WTC11 (cell line): ENCODE measurements around the gene PRKD1. TPM values are rescaled to one million over a fixed set of nuclear protein-coding genes. Genes with fewer than 3 reads are reported as not detected.

Experiments used
- ATAC-seq: fragments of 200-7000 bp; cut with Tn5 transposase; 2 replicates; pipeline ENCODE4 v1.10.0; 2021; ENCODE audit warnings: mild to moderate bottlenecking, moderate library complexity
- CTCF ChIA-PET: fragments of 300-600 bp; sonication (Branson Sonifier 250); formaldehyde crosslinking; loops from one replicate; lab custom pipeline; 2021; ENCODE audit warnings: antibody characterized with exemption; lab: Charles Lee
- POLR2A ChIA-PET: fragments of 350-600 bp; sonication (Branson Sonifier 250); formaldehyde crosslinking; loops from one replicate; lab custom pipeline; 2021; ENCODE audit warnings: antibody characterized with exemption; lab: Charles Lee
- DNase-seq: peaks from one replicate; pipeline ENCODE4 v3.0.0; 2021; ENCODE audit warnings: low spot score
- H3K27ac Mint-ChIP-seq: 2 replicates; pipeline ENCODE4 v1.8.0; 2021; ENCODE audit warnings: mixed read lengths
- H3K27me3 Mint-ChIP-seq: 2 replicates; pipeline ENCODE4 v1.8.0; 2021; ENCODE audit warnings: low read depth, mild to moderate bottlenecking, moderate library complexity, mixed read lengths
- H3K36me3 Mint-ChIP-seq: 2 replicates; pipeline ENCODE4 v1.8.0; 2021; ENCODE audit warnings: mixed read lengths
- H3K4me1 Mint-ChIP-seq: 2 replicates; pipeline ENCODE4 v1.8.0; 2022; ENCODE audit warnings: mixed read lengths
- H3K4me3 Mint-ChIP-seq: 2 replicates; pipeline ENCODE4 v1.8.0; 2021; ENCODE audit warnings: mild to moderate bottlenecking, moderate library complexity, mixed read lengths
- H3K9me3 Mint-ChIP-seq: 2 replicates; pipeline ENCODE4 v1.8.0; 2021; ENCODE audit warnings: mixed read lengths
- ARID4B ChIP-seq: sonication (generic); formaldehyde crosslinking; IDR thresholded peaks from 2 replicates; pipeline ENCODE4 v1.8.0; 2023; ENCODE audit warnings: missing genetic modification reagents, mild to moderate bottlenecking, borderline replicate concordance
- ATF6 ChIP-seq: sonication (generic); formaldehyde crosslinking; IDR thresholded peaks from 2 replicates; pipeline ENCODE4 v1.8.1; 2023; ENCODE audit warnings: mild to moderate bottlenecking, missing genetic modification reagents
- CREM ChIP-seq: sonication (generic); formaldehyde crosslinking; IDR thresholded peaks from 2 replicates; pipeline ENCODE4 v1.8.1; 2022; ENCODE audit warnings: mild to moderate bottlenecking, missing genetic modification reagents, moderate library complexity
- ETV6 ChIP-seq: sonication (generic); formaldehyde crosslinking; IDR thresholded peaks from 2 replicates; pipeline ENCODE4 v1.8.1; 2022; ENCODE audit warnings: mild to moderate bottlenecking, missing genetic modification reagents
- GRHL2 ChIP-seq: fragments of 250-450 bp; sonication (Bioruptor Pico); IDR thresholded peaks from 2 replicates; pipeline ENCODE4 v1.8.0; 2022; ENCODE audit warnings: mild to moderate bottlenecking, moderate library complexity; ENCODE audit not compliant: insufficient replicate concordance, severe bottlenecking
- HMGXB4 ChIP-seq: sonication (generic); formaldehyde crosslinking; IDR thresholded peaks from 2 replicates; pipeline ENCODE4 v1.8.1; 2023; ENCODE audit warnings: mild to moderate bottlenecking, moderate library complexity, missing genetic modification reagents
- KAT7 ChIP-seq: sonication (generic); formaldehyde crosslinking; IDR thresholded peaks from 2 replicates; pipeline ENCODE4 v1.8.1; 2023; ENCODE audit warnings: missing genetic modification reagents, mild to moderate bottlenecking, borderline replicate concordance
- MYBL2 ChIP-seq: sonication (generic); formaldehyde crosslinking; IDR thresholded peaks from 2 replicates; pipeline ENCODE4 v1.8.1; 2023; ENCODE audit warnings: mild to moderate bottlenecking, moderate library complexity, missing genetic modification reagents
- NR3C1 ChIP-seq: sonication (generic); formaldehyde crosslinking; conservative IDR thresholded peaks from 2 replicates; pipeline ENCODE4 v1.8.1; 2023; ENCODE audit warnings: low read depth, mild to moderate bottlenecking, missing genetic modification reagents
- SMAD3 ChIP-seq: sonication (generic); formaldehyde crosslinking; IDR thresholded peaks from 2 replicates; pipeline ENCODE4 v1.8.0; 2022; ENCODE audit warnings: missing genetic modification reagents, mild to moderate bottlenecking, borderline replicate concordance
- SMAD4 ChIP-seq: sonication (generic); formaldehyde crosslinking; IDR thresholded peaks from 2 replicates; pipeline ENCODE4 v1.8.0; 2022; ENCODE audit warnings: mild to moderate bottlenecking, missing genetic modification reagents
- ZBTB21 ChIP-seq: sonication (generic); formaldehyde crosslinking; IDR thresholded peaks from 2 replicates; pipeline ENCODE4 v1.8.1; 2023; ENCODE audit warnings: mild to moderate bottlenecking, missing genetic modification reagents, borderline replicate concordance
- ZBTB43 ChIP-seq: sonication (generic); formaldehyde crosslinking; IDR thresholded peaks from 2 replicates; pipeline ENCODE4 v1.8.1; 2023; ENCODE audit warnings: mild to moderate bottlenecking, missing genetic modification reagents
- ZNF396 ChIP-seq: fragments of 250-450 bp; sonication (Bioruptor Pico); IDR thresholded peaks from 2 replicates; pipeline ENCODE4 v1.8.0; 2021; ENCODE audit warnings: mild to moderate bottlenecking, moderate library complexity, borderline replicate concordance
- ZNF512 ChIP-seq: sonication (generic); formaldehyde crosslinking; IDR thresholded peaks from 2 replicates; pipeline ENCODE4 v1.8.1; 2022; ENCODE audit warnings: missing genetic modification reagents, borderline replicate concordance
- total RNA-seq: library from RNA; stranded (reverse); gene quantifications from 3 replicates; pipeline ENCODE4 v1.2.3, GENCODE V29; 2021

PRKD1 gene
- total RNA-seq, 1 experiment from 2014 or later, result 7.6 TPM

GRCh38 chr14:29672831-29673230, 254.8 kb downstream of the PRKD1 start:
- H3K27me3 Mint-ChIP-seq, result no peaks in the 10 kb centered on the region
- H3K27ac Mint-ChIP-seq, result no peak overlapping the region
- H3K4me1 Mint-ChIP-seq, result peaks cover 28% of the 10 kb centered on the region
- POLR2A ChIA-PET, result no interaction called here
- H3K36me3 Mint-ChIP-seq, result no peaks in the 10 kb centered on the region
- ATAC-seq (no peak), DNase-seq (no peak)
- CTCF ChIA-PET, result interaction anchor here (0.6 kb wide), 1 partner anchor 11 kb away, joined by 3 read pairs; no protein-coding TSS in a partner anchor
- no peak overlapping the region for H3K4me3 Mint-ChIP-seq
- H3K9me3 Mint-ChIP-seq, result no peaks in the 10 kb centered on the region
- TF ChIP-seq ARID4B (CRISPR knock-in tag), result no peak
- no peak for TF ChIP-seq SMAD4 (CRISPR knock-in tag)
- TF ChIP-seq ZBTB21 (CRISPR knock-in tag), result no peak
- no peak for TF ChIP-seq ZNF512 (CRISPR knock-in tag)
- no peak for TF ChIP-seq ZNF396
- TF ChIP-seq ZBTB43, result no peak
- TF ChIP-seq ATF6, result no peak
- no peak for TF ChIP-seq MYBL2 (CRISPR knock-in tag)
- TF ChIP-seq KAT7 (CRISPR knock-in tag), result no peak
- TF ChIP-seq ETV6 (CRISPR knock-in tag), result no peak

- ATAC-seq, result no peak
- POLR2A ChIA-PET, result no interaction called here
These were observed 256.6 kb downstream of the PRKD1 start for GRCh38 chr14:29671034-29671433.

More at GRCh38 chr14:29671034-29671433, 256.6 kb downstream of the PRKD1 start:
- H3K36me3 Mint-ChIP-seq, result no peaks in the 10 kb centered on the region
- no peak overlapping the region for H3K4me3 Mint-ChIP-seq
- CTCF ChIA-PET, result no interaction called here
- peaks cover 40% of the 10 kb centered on the region for H3K4me1 Mint-ChIP-seq
- H3K9me3 Mint-ChIP-seq, result no peaks in the 10 kb centered on the region
- H3K27me3 Mint-ChIP-seq, result no peaks in the 10 kb centered on the region
- no peak for DNase-seq
- H3K27ac Mint-ChIP-seq, result peak overlapping the region; percentile 2; the same call in 1 of the 2 replicates
- TF ChIP-seq SMAD3 (CRISPR knock-in tag) (no peak), CREM (no peak), HMGXB4 (CRISPR knock-in tag) (no peak), NR3C1 (CRISPR knock-in tag) (no peak), GRHL2 (no peak)
